GM12878 (cell line): Measurements from ENCODE around the gene DUSP7. TPM values are rescaled to one million over a fixed set of nuclear protein-coding genes. Genes with fewer than 3 reads are reported as not detected.

Experiments used
- ATAC-seq: fragments of 200-7000 bp; cut with Tn5 transposase; 3 replicates; pipeline ENCODE4 v1.9.1; 2020; ENCODE audit warnings: mild to moderate bottlenecking, moderate library complexity
- BruUV-seq: library from RNA; stranded (reverse); fragments of 400-500 nt; replicated peaks from 2 replicates; lab custom pipeline; 2021; lab: Mats Ljungman, UMichigan
- CTCF ChIA-PET: fragments of 300-600 bp; sonication (Branson Sonifier 250); formaldehyde crosslinking; extraction: SDS; loops from one replicate; lab custom pipeline; 2021; ENCODE audit warnings: inconsistent platforms; lab: Yijun Ruan, JAX
- POLR2A ChIA-PET: fragments of 350-600 bp; formaldehyde crosslinking; extraction: SDS; loops from one replicate; lab custom pipeline; 2021; ENCODE audit warnings: inconsistent platforms; lab: Charles Lee
- RAD21 ChIA-PET: fragments of 300-600 bp; sonication (Branson Sonifier 250); formaldehyde crosslinking; loops from one replicate; lab custom pipeline; 2023; ENCODE audit warnings: antibody characterized with exemption; ENCODE audit not compliant: unreplicated experiment; lab: Charles Lee
- SMC1A ChIA-PET: fragments of 300-600 bp; sonication (Branson Sonifier 250); formaldehyde crosslinking; loops from one replicate; lab custom pipeline; 2023; ENCODE audit not compliant: unreplicated experiment, uncharacterized antibody; lab: Charles Lee
- DNase-seq: peaks from one replicate; pipeline ENCODE4 v3.0.0-alpha.2; 2011; ENCODE audit warnings: low read depth, low spot score
- FAIRE-seq: peaks from 3 replicates; lab custom pipeline; 2011; peaks lifted over from hg19 to GRCh38; lab: Jason Lieb, UNC
- H2AFZ ChIP-seq: 2 replicates; pipeline ENCODE4 v1.6.0; 2011; ENCODE audit warnings: low read depth, low read length, control low read depth; ENCODE audit not compliant: control insufficient read depth
- H3K27ac ChIP-seq: 2 replicates; pipeline ENCODE4 v1.5.1; 2011; ENCODE audit warnings: control low read depth; ENCODE audit not compliant: control insufficient read depth, insufficient read depth
- H3K27me3 ChIP-seq, 2 experiments: replicated peaks in 1 of 2; 2 replicates each; pipeline versions ENCODE4 v1.6.0 to v1.6.1; 2011; ENCODE audit warnings: low read length in 1 of 2; ENCODE audit not compliant: control insufficient read depth in 2 of 2, insufficient read depth in 2 of 2
- H3K36me3 ChIP-seq, 2 experiments: 2 replicates each; pipeline ENCODE4 v1.5.1; 2011; ENCODE audit warnings: low read length in 1 of 2; ENCODE audit not compliant: control insufficient read depth in 2 of 2, insufficient read depth in 2 of 2
- H3K4me1 ChIP-seq: 2 replicates; pipeline ENCODE4 v1.6.1; 2011; ENCODE audit warnings: mild to moderate bottlenecking, low read length, moderate library complexity, mixed read lengths; ENCODE audit not compliant: control insufficient read depth, insufficient read depth
- H3K4me2 ChIP-seq: 2 replicates; pipeline ENCODE4 v1.6.0; 2011; ENCODE audit warnings: control low read depth; ENCODE audit not compliant: control insufficient read depth, insufficient read depth
- H3K4me3 ChIP-seq: fragments of 200-600 bp; sonication (generic); 2 replicates; pipeline ENCODE4 v1.5.1; 2016
- H3K79me2 ChIP-seq: 2 replicates; pipeline ENCODE4 v1.6.0; 2011; ENCODE audit warnings: low read length; ENCODE audit not compliant: control insufficient read depth, insufficient read depth
- H3K9ac ChIP-seq: 2 replicates; pipeline ENCODE4 v1.8.0; 2011; ENCODE audit warnings: low read length, control low read depth, mixed read lengths; ENCODE audit not compliant: control insufficient read depth, insufficient read depth
- H3K9me3 ChIP-seq: replicated peaks from 3 replicates; pipeline ENCODE4 v1.5.1; 2011; ENCODE audit warnings: mild to moderate bottlenecking, low read length; ENCODE audit not compliant: control insufficient read depth, insufficient read depth
- H4K20me1 ChIP-seq: 2 replicates; pipeline ENCODE4 v1.6.0; 2011; ENCODE audit not compliant: control insufficient read depth, insufficient read depth
- PAX8 ChIP-seq: fragments of 450-650 bp; IDR thresholded peaks from 2 replicates; pipeline ENCODE4 v1.6.1; 2017; ENCODE audit warnings: mild to moderate bottlenecking, moderate library complexity
- TBL1XR1 ChIP-seq: IDR thresholded peaks from 2 replicates; pipeline ENCODE4 v1.6.1; 2012; ENCODE audit warnings: low read depth, low read length, improper control_type of control experiment
- YY1 ChIP-seq: IDR thresholded peaks from 2 replicates; pipeline ENCODE4 v1.6.1; 2011; ENCODE audit warnings: low read depth, mild to moderate bottlenecking, low read length
- ZBTB4 ChIP-seq: fragments of 450-650 bp; formaldehyde crosslinking; IDR thresholded peaks from 2 replicates; pipeline ENCODE4 v1.4.0; 2022; ENCODE audit warnings: mild to moderate bottlenecking, moderate library complexity
- WGBS: methylation state at CpG from one replicate; pipeline ENCODE4 v1.1.6; 2016; ENCODE audit warnings: low lambda C conversion rate; ENCODE audit not compliant: insufficient replicate concordance, insufficient coverage; ENCODE audit errors: missing lambda C conversion rate; 5-methylcytosine and 5-hydroxymethylcytosine counted together
- in situ Hi-C: fragments of 300-500 bp; cut with MboI; formaldehyde crosslinking; loops from 9 replicates; pipeline ENCODE4 v1.14.3; 2018; ENCODE audit warnings: mixed read lengths
- intact Hi-C: fragments of 100-400 bp; cut with micrococcal nuclease; formaldehyde crosslinking; loops from one replicate; pipeline ENCODE4 v1.14.2; 2022; ENCODE audit not compliant: unreplicated experiment
- polyA plus RNA-seq, 11 experiments: library from polyadenylated mRNA; depleted of rRNA in 4 of 11; unstranded in 6 of 11; stranded (reverse) in 5 of 11; fragments of >200 nt; fragmentation: Nextera tagmentation in 4 of 11; fragmentation: Illumina TruSeq in 1 of 11; extraction: Ambion mirVana in 4 of 11; extraction: Trizol in 1 of 11; gene quantifications; 1 replicate in 1 of 11; 2 replicates in 10 of 11; pipeline versions ENCODE4 v1.2.1 to v1.2.3, GENCODE V29; 2011 to 2016; ENCODE audit warnings: inconsistent platforms in 2 of 11, missing spikeins in 2 of 11, low read depth in 1 of 11
- total RNA-seq, 4 experiments: library from RNA; depleted of rRNA in 3 of 4; stranded (reverse); fragments of >200 nt in 3 of 4; fragmentation: Illumina TruSeq in 1 of 4; extraction: Trizol in 1 of 4; gene quantifications; 2 replicates each; pipeline versions ENCODE4 v1.2.1 to v1.2.3, GENCODE V29; 2013 to 2021

The DUSP7 gene
- total and polyA plus RNA-seq, 10 of the 15 experiments (the other 5 are each of a cell fraction or from before 2014, with no cell fraction given): 0.73 to 17.0 (median 7.9) TPM

- Histone ChIP-seq H3K9me3 (no peaks in the 10 kb centered on the region), H3K79me2 (no peaks in the 10 kb centered on the region), H4K20me1 (no peaks in the 10 kb centered on the region), H3K4me2 (no peak overlapping the region), H3K4me1 (peaks cover 4% of the 10 kb centered on the region), H2AFZ (no peak overlapping the region), H3K36me3 (no peaks in the 10 kb centered on the region), H3K27me3 (no peaks in the 10 kb centered on the region), H3K27ac (no peak overlapping the region), H3K4me3 (no peak overlapping the region)
- peak; percentile 36; the same call in 2 of the 3 replicates for ATAC-seq
- SMC1A ChIA-PET: interaction anchor here (0.9 to 12.8 kb wide), 8 partner anchors 8 to 140 kb away, joined by 3 to 116 read pairs (median 6); partner anchors contain the start of genes DUSP7 and POC1A
- WGBS: 42% methylated on average over 6 of the region's 6 CpGs
- POLR2A ChIA-PET: interaction anchor here (0.8 to 3.1 kb wide), 7 partner anchors 9 to 42 kb away, joined by 3 to 7 read pairs (median 5); partner anchors contain the start of genes DUSP7 and RPL29
- no peak for DNase-seq
- intact Hi-C loops: no loop called here
- RAD21 ChIA-PET: interaction anchor here (0.8 to 2.8 kb wide), 10 partner anchors 10 to 110 kb away, joined by 3 to 19 read pairs (median 4); no protein-coding TSS in a partner anchor
- CTCF ChIA-PET: interaction anchor here (0.9 to 8.2 kb wide), 6 partner anchors 9 to 109 kb away, joined by 3 to 93 read pairs (median 11); partner anchors contain the start of gene DUSP7
- no TSS peak for BruUV-seq
- FAIRE-seq: peak; percentile 62
- TF ChIP-seq YY1 (no peak), PAX8 (no peak), ZBTB4 (CRISPR knock-in tag) (no peak), TBL1XR1 (no peak)
- TF ChIP-seq, all 136 proteins: peak for 0
- no peak overlapping the region for H3K9ac ChIP-seq
- in situ Hi-C loops: no loop called here
These were observed 42.4 kb downstream of the DUSP7 start for GRCh38 chr3:52013802-52014598.
